Measurements from ENCODE around the gene CDKN2AIP.
"Not testable (repeated sequence)": the region's sequence is repeated elsewhere in the genome, so short reads cannot be mapped to it uniquely, and the experiment has no call there.

Gene CDKN2AIP

DNA sequence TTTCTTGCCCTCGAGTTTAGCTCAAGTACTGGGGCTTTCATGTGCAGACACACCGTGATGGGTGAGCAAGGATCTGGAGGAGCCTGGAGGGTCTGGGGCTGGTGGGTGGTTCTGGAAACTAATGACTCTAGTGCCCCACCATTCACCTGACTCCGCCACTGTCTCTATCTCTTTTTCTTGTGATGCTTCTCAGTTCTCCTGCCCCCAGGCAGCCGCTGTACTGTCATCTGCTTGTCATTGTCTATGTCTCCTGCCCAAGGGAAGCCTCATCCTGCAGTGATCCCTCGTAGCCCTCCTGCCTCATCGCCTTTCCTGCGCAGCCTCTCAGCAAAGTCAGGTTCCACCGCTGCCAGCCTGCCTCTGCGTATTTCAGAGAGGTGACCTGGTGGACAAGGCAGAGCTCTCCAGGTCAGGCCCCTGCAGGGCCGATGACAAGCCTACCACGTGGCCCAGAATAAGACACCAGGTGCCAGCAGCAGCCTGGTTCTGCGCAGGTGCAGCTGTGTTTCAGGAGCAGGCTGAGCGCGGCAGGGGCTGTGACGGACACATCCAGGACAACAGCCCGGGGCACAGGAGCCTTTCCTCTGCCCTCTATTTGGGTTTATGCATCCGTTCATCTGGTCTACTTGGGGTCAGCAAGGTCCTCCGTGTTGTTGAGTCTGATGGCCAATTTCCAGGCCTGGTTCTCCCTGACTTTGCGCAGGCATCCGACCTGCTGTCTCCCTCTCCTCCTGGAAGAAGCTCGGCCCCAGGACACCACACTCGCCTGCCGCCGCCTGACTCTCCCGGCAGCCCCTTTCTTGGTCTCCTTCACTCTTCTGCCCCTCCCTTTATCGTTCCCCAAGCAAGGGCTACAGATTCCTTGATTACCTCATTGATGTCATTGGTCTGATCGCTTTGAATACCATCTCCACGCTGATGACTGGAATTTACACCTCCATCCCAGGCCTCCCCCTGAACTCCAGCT lies 30.9 kb upstream of the CDKN2AIP start:
- peak; percentile 43 for DNase-seq (ENCODE audit: low read depth, low spot score)

DNA sequence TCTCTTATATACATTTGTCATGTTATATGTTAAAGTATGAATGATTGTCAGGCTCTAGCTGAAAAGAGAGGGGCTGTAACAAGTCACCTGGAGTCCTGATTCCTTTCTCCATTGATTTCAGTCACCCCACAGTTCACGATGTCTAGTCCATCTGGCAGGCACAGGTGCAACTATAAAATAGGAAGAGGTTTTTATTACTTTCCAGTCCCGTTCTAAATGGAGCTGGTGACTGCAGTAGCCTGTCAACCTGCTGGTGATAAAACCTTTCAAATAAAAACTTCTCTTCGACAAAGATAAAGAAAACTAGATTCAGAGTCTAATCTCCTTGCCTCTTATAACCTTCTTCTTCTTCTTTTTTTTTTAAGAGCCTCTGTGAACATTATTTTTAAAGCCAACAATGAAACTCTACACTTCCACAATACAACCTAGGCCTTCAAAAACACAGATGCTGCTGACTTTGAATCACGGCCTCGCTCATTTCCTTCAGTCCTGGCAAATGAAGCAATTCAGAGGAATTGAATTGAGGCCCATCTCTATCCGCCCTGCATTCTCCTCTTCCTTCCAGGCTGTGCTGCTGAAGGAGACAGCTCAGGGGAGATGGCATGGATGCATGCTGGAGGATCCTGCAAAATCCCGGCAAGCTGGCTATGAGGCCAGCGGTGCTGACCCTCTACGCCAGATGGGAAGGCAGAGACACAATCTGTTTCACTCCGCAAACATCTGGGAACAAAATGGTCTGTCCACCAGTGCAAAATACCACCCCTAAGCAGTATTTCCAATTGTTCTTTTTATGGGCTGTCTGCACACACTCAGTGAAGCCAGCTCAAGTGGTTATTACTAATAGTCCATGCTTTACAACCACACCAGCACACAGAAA lies 27.3 kb upstream of the CDKN2AIP start:
- no peak for DNase-seq (ENCODE audit: low read depth, low spot score)

DNA sequence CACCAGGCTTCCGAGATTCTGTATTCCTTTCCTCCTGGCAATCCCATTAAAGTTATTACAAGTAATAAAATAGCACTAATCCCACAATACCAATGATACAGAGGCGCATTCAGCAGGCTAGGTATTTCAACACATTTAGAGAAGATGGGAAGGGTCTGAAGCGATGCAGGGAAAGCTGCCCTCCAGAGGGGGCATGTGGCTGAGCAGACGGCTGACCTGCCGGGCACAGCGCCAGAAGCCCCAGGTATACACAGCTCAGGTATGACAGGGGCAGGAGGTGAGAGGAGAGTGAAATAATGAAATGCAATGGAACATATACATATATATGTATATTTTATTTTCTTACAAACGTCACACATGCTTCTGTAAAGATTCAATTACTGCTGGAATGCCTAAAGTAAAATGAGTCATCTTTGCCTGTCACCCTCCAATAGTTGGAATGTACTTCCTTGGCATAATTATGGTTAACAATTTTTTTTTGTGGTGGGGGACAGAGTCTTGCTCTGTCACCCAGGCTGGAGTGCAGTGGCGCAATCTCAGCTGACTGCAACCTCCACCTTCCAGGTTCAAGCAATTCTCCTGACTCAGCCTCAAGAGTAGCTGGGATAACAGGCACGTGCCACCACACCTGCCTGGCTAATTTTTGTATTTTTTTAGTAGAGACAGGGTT lies 21.3 kb upstream of the CDKN2AIP start:
- DNase-seq (ENCODE audit: low read depth, low spot score), result no peak

DNA sequence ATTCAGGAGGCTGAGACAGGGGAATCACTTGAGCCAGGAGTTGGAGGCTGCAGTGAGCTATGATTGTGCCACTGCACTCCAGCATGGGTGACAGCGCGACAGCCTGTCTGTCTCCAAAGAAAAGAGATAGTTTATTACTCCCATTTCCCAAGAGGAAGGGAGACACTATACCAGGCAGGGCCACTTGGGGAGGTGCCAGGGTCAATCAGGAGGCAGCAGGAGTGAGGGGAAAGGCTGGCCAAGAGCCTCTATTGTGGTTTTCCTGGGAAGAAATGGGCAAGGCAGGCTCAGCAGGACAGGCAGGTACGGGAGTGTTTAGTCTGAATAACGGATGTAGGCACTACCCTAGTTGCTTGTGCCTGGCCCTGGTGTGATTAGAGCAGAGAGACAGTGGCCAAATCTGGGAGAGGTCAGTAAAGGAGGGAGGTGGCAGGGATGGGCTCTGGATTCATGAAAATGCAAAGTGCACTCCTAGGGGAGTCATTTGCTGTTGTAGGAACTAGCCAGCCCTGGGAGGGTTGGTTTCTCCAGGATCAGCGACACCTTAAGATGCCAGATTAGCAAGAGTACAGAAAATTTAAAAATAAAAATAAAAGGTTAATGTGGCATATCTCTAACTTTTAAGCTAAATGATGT lies 20.2 kb upstream of the CDKN2AIP start:
- no peak for DNase-seq (ENCODE audit: low read depth, low spot score)

DNA sequence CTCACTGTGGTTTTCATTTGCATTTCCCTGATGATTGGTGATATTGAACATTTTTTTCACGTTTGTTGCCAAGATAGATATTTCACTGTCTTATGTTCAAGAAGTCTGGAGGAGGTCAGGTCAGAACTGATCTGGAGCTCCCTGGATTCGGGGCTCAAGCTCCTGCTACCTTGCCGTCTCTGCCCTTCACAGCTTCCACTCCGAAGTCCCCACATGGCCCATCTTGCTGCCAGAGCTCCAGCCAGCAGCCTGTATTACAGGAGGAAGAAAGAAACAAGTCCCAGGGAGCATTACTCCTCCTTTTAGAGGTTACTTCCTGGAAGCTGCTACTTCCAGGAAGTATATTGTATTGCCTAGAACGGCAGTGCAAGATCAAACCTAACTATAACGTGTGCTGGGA lies 17.9 kb upstream of the CDKN2AIP start:
- DNase-seq (ENCODE audit: low read depth, low spot score), result no peak

DNA sequence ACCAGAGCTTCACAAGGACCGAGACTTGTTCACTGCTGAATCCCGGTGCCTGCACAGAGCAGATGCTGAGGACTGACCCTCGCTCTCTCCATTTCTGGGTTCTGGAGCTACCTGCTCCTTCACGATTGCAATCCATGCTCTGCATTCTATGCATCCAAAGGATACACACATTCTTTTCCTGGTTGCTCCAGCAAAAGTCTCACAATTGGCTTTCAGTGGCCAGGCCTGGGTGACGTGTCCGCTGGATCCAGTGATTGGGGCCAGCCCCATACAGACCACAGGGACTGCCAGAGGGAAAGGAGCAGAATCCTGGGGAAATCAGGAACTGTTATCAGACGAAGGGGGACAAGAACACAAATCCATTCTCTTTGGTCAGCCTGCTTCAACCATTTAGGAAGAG lies 14.9 kb upstream of the CDKN2AIP start:
- DNase-seq (ENCODE audit: low read depth, low spot score), result peak; percentile 35

DNA sequence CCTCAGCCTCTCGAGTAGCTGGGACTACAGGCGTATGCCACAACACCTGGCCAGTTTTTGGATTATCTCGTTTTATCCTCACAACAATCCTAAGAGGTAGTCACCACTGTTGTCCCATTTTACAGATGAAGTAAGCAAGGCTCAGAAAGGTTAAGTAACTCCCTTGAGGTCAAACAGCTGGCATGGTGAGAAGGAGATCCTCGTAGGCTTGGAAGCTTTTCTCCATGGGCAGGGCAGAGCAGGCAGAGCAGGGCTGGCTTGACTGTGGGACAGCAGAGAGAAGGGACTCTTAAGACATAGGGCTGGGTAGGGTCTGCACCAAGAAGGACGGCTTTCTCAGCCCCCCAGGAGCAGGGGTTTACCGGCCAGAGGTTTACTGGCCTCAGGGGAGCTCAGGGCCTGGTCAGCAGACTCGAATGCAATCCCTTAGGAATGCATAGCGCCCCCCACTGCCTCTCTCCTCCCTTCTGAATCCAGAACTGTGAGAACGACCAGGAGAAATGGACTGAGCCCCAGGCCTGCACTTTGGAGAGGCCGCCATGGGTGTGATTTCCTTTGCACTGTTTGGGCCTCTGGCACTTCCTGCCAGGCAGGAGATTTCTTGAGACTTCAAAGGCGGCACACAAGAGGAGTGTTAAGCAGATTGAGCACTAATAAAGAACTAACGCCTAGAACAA lies 14.0 kb upstream of the CDKN2AIP start:
- DNase-seq (ENCODE audit: low read depth, low spot score), result peak; percentile 99

DNA sequence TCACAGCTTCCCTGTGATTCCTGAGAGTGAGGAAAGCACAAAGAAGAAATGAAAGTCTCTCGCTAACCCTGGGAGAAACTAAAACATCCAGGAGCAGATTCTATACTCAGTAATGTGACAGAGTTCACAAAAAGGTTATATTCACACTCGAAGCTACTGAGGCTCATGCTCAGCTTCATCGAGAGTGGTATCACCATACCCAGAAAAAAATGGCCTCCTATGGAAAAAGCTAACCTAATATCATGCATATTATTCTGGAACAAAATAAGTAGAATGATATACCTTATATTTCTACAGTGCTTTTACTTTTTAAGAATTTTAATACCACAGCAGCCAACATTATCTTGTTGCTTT lies 13.5 kb upstream of the CDKN2AIP start:
- no peak for DNase-seq (ENCODE audit: low read depth, low spot score)

DNA sequence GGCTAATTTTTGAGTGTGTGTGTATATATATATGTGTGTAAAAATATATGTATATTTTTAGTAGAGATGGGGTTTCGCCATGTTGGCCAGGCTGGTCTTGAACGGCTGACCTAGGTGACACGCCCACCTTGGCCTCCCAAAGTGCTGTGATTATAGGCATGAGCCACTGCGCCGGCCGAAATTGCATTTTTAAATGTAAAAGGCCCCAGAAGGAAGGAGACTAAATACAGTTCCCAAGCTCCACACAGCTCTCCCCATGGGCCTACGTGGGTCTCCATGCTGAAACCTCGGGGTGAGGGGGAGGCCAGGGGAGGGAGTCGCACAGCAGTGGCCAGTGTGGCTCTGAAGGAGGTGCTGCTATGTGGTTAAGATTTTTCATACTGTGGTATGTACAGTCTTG lies 12.8 kb upstream of the CDKN2AIP start:
- DNase-seq (ENCODE audit: low read depth, low spot score), result no peak

DNA sequence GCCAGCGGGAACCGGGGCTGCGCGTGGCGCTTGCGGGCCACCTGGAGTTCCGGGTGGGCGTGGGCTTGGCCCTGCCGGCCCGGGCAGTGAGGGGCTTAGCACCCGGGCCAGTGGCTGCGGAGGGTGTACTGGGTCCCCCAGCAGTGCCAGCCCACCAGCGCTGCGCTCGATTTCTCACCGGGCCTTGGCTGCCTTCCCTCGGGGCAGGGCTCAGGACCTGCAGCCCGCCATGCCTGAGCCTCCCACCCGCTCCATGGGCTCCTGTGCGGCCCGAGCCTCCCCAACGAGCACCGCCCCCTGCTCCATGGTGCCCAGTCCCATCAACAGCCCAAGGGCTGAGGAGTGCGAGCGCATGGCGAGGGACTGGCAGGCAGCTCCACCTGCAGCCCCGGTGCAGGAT lies 11.3 kb upstream of the CDKN2AIP start:
- not testable (repeated sequence) for DNase-seq (ENCODE audit: low read depth, low spot score)

DNA sequence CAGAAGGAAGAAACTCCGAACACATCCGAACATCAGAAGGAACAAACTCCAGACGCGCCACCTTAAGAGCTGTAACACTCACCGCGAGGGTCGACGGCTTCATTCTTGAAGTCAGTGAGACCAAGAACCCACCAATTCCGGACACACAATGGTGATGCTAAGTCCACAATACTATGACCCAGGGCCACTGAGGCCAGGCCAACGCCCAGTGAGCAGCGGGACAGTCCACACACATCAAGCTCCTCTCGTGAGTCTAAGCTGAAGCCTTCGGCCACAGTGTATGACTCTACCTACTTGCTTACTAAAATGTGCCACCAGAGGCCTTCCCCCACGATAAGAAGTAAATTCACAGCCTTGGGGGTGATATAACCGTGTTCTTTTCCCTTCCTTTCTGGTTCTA lies 10.2 kb upstream of the CDKN2AIP start:
- DNase-seq (ENCODE audit: low read depth, low spot score), result no peak

DNA sequence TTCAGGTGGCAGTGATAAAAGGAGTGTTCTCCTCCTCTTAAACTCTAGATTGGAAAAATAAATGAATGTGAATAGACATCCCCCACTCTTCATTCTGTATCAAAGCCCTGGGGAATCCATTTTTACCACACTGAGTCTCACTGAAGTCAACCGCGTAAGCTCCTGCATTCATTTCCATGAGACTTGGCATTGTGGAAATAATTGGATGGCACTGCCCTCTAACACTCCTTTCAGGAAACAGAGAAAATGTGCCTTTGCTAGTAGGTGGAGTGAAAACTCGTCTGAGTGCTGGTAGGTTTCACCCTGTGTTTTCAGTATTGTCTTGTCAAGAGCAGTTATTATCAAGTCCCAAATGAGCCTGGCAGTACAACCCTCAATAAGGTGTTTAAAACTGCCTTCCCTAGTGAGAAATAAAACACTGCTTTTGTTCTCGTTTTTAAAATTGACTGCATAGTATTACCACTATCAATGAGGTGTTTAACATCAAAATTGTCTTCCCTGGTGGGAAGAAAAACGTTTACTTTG lies 9.7 kb upstream of the CDKN2AIP start:
- DNase-seq (ENCODE audit: low read depth, low spot score), result no peak

DNA sequence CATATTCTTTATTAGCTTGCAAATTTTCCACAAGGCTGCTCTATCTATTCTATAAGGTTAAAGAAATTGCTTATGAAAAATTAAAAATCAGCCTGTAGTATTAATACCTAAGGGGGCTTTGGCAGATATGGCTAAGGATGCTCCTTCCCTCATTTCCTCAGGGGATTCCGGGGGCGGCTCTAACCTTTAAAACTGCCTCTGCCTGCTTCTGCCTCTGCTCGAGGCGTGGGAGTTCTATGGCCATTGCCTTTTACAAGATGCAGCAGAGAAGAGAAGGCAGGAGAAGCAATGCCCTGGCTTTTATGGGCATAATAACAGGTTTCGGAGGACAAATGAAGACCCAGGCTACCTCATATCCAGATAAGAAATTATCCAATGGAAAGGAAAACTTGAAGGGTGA lies 8.6 kb upstream of the CDKN2AIP start:
- DNase-seq (ENCODE audit: low read depth, low spot score), result no peak

DNA sequence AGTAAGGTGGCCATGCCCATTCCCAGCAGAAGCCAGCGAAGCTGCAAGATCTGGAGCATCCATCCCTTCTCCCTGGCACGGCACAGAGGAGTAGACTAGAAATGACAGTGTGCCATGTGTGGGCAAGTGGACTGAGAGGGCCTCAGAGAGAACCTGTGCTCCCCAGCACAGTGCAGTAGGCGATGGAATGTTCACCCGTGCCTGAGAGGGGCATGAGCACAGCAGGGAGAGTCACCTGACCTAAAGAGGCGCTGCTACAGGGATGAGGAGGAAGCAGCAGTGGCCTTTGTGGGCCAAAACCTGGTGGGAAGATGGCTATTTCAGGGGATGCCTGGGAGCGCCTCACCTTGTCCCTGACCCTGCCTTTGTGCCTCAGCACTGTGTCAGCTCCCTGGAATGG lies 8.0 kb upstream of the CDKN2AIP start:
- no peak for DNase-seq (ENCODE audit: low read depth, low spot score)

DNA sequence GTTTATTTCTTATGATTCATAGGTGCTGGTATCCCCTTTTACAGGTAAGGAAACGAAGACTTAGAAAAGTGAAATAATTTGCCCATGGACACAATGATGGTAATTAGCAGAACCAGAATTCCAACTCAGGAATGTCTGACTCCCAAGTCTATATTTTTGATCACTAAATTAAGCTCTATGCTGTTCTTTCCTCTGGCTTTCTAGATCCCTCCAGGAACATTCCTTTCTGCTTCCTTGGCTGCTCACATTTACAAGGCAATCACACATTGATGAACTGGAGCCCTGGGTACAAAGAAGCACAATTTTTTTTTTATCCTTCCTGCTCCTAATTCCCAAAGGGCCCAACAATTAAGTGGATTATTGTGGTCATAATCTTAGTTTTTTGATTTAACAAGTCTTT lies 7.0 kb upstream of the CDKN2AIP start:
- no peak for DNase-seq (ENCODE audit: low read depth, low spot score)

DNA sequence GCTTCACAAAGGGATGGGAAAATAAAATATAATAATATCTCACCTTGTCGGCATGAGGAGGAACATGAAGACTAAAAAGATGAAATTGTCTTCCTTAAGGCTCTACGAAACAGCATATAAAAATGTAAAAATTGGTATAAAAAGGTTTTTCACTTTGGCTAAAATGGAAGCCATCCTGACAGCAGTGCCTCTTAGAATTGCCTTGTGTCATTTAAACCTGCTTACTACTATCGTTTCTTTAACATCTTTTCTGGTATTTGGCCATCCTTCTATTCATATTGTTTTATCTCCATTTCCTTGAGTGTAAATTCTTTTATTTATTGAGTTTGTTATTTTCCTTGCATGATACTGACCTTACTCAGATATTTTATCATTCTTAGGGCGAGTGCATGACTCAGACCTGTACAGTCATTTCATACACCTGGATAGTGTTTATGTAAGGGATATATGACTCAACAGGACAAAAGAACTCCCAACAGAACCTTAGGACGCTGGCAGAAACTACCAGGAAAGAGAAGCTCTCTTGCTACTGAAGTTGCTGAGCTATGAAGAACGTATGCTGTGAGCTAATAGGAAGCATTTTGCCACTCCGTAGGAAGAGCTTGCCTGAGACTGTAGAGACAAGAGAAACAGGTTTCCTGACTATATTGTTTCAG lies 5.8 kb upstream of the CDKN2AIP start:
- DNase-seq (ENCODE audit: low read depth, low spot score), result peak; percentile 25

DNA sequence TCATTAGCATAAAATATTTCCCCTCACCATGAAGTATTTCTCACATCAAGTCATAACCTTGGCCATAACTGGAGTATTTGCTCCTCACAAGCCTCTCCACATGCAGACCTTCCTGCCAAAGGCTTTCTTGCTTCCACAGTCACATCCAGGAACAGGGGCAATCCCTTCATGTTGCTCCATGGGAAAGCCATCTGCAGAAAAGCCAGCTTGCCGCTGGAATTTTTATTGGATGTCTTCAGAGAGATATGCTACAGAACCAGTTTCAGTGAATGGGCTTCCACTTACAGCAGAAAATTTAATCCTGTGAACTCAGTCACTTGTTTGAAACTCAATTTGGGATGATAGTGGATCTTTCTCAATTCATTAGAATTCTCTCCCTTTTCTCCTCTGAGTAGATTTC lies 3.2 kb upstream of the CDKN2AIP start:
- peak; percentile 64 for DNase-seq (ENCODE audit: low read depth, low spot score)

DNA sequence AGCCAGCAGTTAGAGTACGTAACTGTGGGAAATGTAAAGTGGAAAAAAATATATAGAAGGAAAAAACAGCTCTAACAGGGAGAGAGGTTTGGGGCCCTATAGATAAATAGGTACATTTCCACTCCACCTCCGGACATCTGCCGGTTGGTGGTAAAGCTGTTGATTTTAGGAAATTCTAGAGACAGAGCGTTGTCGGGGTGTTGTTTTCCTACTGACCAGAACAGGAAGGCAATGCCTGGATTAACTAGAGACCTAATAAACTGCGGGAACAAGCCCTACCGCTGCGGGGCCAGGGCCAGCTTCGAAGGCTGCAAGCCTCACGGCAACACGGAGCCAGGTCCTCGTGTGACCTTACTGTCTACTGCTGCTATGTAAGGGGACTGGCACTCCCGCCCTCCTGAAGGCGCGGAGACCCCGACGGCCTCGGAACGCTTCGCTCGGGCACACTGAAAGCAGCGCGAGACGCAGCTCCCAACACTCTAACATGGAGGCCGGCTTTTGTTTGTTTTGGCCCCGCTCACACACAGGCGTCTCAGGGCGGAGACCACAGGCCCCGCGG lies 702 bp upstream of the CDKN2AIP start:
- DNase-seq (ENCODE audit: low read depth, low spot score), result peak; percentile 92

DNA sequence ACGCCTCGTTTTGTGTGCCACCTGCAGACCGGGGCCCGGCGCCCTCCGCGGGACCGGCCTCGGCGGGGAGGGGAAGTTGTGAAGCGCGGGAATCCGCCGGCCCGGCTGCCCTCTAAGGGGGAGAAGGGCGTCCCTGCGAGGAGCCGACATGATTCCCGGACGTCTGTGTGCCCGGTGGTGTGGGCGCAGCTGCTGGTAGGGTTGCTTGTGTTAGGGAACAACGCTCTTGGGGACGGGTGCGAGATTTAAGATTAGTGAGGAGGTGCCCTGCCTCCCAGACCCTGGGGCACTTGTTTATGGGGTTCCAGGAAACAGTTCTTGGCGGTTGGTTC lies 627 bp downstream of the CDKN2AIP start:
- DNase-seq (ENCODE audit: low read depth, low spot score), result no peak

DNA sequence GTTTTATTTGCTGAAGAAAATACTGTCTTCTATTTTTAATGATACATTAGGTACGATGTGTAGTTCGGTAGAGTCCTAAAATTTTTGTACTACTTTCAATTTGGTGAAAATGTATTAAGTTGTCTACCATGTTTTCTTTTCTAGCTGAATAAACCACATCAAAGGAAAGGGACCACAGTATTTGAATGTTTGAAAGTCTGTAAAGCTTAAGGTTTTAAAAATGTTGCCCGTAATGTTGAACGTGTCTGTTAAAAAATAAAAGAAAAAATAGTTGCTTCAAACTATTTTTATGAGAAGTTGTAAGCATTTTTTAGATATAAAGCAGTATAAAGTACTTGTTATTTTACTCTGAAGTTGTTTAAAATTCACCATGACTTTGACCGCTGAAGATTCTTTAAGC lies 3.2 kb downstream of the CDKN2AIP start:
- no peak for DNase-seq (ENCODE audit: low read depth, low spot score)

Measured in ELF-1 (cell line).